Adipocyte (in vitro differentiated cells): Measurements from ENCODE around the gene KLF3.

Experiments used
- DNase-seq: peaks from one replicate; pipeline ENCODE4 v3.0.0-alpha.2; 2015; ENCODE audit warnings: low read depth
- H3K27me3 ChIP-seq: replicated peaks from 2 replicates; pipeline ENCODE4 v1.7.0; 2013; ENCODE audit warnings: mild to moderate bottlenecking, low read length, moderate library complexity; ENCODE audit not compliant: control insufficient read depth, insufficient read depth
- H3K36me3 ChIP-seq: 2 replicates; pipeline ENCODE4 v1.7.0; 2013; ENCODE audit warnings: low read length, mild to moderate bottlenecking, moderate library complexity; ENCODE audit not compliant: control insufficient read depth, insufficient read depth, severe bottlenecking
- H3K4me1 ChIP-seq: 2 replicates; pipeline ENCODE4 v1.7.0; 2013; ENCODE audit warnings: mild to moderate bottlenecking, low read length, moderate library complexity; ENCODE audit not compliant: control insufficient read depth, insufficient read depth
- H3K4me3 ChIP-seq: 2 replicates; pipeline ENCODE4 v1.7.0; 2013; ENCODE audit warnings: mild to moderate bottlenecking, low read length, moderate library complexity
- H3K9ac ChIP-seq: 2 replicates; pipeline ENCODE4 v1.7.0; 2013; ENCODE audit warnings: mild to moderate bottlenecking, low read length, moderate library complexity
- H3K9me3 ChIP-seq: 2 replicates; pipeline ENCODE4 v1.7.0; 2013; ENCODE audit warnings: mild to moderate bottlenecking, low read length, moderate library complexity; ENCODE audit not compliant: control insufficient read depth

Gene KLF3

DNA sequence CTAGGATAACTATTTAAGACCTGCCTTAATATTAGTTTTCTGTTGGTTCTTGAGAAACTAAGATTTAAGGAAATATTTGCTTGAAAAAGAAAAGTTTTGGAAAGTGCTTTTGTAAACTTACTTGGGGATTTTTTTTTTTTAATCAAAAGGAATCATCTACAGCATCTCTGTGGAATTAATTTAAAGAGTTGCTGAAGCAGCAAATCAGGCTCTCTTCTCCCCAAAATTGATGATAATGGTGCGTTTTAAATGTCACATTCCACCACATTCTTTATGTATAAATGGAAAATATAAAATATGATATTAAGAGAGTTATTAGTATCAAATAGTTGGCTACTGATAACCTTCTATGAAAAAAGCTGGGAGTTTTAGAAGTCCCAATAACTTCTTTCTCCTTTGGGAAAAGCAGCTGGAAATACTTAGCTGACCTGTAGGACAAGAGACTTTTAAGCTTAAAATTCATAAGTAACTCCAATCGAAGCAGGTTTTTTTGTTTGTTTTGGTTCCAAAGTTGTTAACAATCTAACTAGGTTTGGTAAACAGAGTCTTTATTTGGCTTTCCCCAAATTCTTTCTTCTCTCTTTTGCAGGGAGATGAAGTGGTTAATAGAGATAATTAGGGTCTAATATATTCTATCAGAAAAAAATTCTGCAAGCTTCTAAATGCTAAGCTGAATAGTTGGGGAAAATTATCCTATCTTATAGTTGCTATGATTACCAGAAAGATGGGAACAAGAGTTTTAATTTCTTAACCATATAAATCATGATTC, 4.4 kb downstream of the KLF3 start:
- Histone ChIP-seq H3K9me3 (no peaks in the 10 kb centered on the region), H3K4me1 (peaks cover 70% of the 10 kb centered on the region), H3K4me3 (peak overlapping the region; percentile 95), H3K9ac (peak overlapping the region; percentile 85), H3K27me3 (no peaks in the 10 kb centered on the region), H3K36me3 (no peaks in the 10 kb centered on the region)
- DNase-seq = no peak

- no peaks in the 10 kb centered on the region for H3K9me3 ChIP-seq
- no peak overlapping the region for H3K4me3 ChIP-seq
- peaks cover 78% of the 10 kb centered on the region for H3K4me1 ChIP-seq
- peak overlapping the region; percentile 31 for H3K9ac ChIP-seq
- H3K27me3 ChIP-seq = no peaks in the 10 kb centered on the region
- H3K36me3 ChIP-seq = no peaks in the 10 kb centered on the region
- no peak for DNase-seq
Observed at GRCh38 chr4:38669208-38669607, 5.2 kb downstream of the KLF3 start.

GRCh38 chr4:38670109-38670901, 6.3 kb downstream of the KLF3 start:
- no peak for DNase-seq
- Histone ChIP-seq H3K4me3 (peak overlapping the region; percentile 24), H3K4me1 (peaks cover 89% of the 10 kb centered on the region), H3K36me3 (no peaks in the 10 kb centered on the region), H3K9ac (peak overlapping the region; percentile 45), H3K27me3 (no peaks in the 10 kb centered on the region), H3K9me3 (no peaks in the 10 kb centered on the region)

GRCh38 chr4:38670939-38671591, 7.1 kb downstream of the KLF3 start:
- Histone ChIP-seq H3K9me3 (no peaks in the 10 kb centered on the region), H3K4me1 (peaks cover 94% of the 10 kb centered on the region), H3K9ac (peak overlapping the region; percentile 45), H3K4me3 (peak overlapping the region; percentile 24), H3K27me3 (no peaks in the 10 kb centered on the region), H3K36me3 (no peaks in the 10 kb centered on the region)
- DNase-seq = no peak

GRCh38 chr4:38671592-38671940, 7.6 kb downstream of the KLF3 start:
- no peak for DNase-seq
- no peak overlapping the region for H3K9ac ChIP-seq
- H3K27me3 ChIP-seq = no peaks in the 10 kb centered on the region
- no peaks in the 10 kb centered on the region for H3K9me3 ChIP-seq
- no peaks in the 10 kb centered on the region for H3K36me3 ChIP-seq
- no peak overlapping the region for H3K4me3 ChIP-seq
- H3K4me1 ChIP-seq = peaks cover 91% of the 10 kb centered on the region

- Histone ChIP-seq H3K27me3 (no peaks in the 10 kb centered on the region), H3K36me3 (no peaks in the 10 kb centered on the region), H3K4me1 (peaks cover 89% of the 10 kb centered on the region), H3K9me3 (no peaks in the 10 kb centered on the region), H3K4me3 (no peak overlapping the region), H3K9ac (peak overlapping the region; percentile 32)
- no peak for DNase-seq
Observed at GRCh38 chr4:38672074-38672396, 8.0 kb downstream of the KLF3 start.

- no peak for DNase-seq
- H3K9ac ChIP-seq = peak overlapping the region; percentile 32
- no peaks in the 10 kb centered on the region for H3K9me3 ChIP-seq
- no peaks in the 10 kb centered on the region for H3K36me3 ChIP-seq
- peak overlapping the region; percentile 4 for H3K4me3 ChIP-seq
- H3K27me3 ChIP-seq = no peaks in the 10 kb centered on the region
- H3K4me1 ChIP-seq = peaks cover 90% of the 10 kb centered on the region
Observed at GRCh38 chr4:38672397-38673129, 8.6 kb downstream of the KLF3 start.

- H3K27me3 ChIP-seq = no peaks in the 10 kb centered on the region
- H3K9ac ChIP-seq = peak overlapping the region; percentile 32
- peak; percentile 69 for DNase-seq
- H3K4me3 ChIP-seq = no peak overlapping the region
- H3K9me3 ChIP-seq = no peaks in the 10 kb centered on the region
- H3K36me3 ChIP-seq = no peaks in the 10 kb centered on the region
- peaks cover 90% of the 10 kb centered on the region for H3K4me1 ChIP-seq
Observed at GRCh38 chr4:38673130-38673978, 9.4 kb downstream of the KLF3 start.

GRCh38 chr4:38674258-38675144, 10.5 kb downstream of the KLF3 start:
- peaks cover 86% of the 10 kb centered on the region for H3K4me1 ChIP-seq

More at GRCh38 chr4:38674258-38675144, 10.5 kb downstream of the KLF3 start:
- DNase-seq = no peak
- no peaks in the 10 kb centered on the region for H3K27me3 ChIP-seq
- peak overlapping the region; percentile 62 for H3K9ac ChIP-seq
- peak overlapping the region; percentile 25 for H3K4me3 ChIP-seq
- H3K9me3 ChIP-seq = no peaks in the 10 kb centered on the region
- H3K36me3 ChIP-seq = no peaks in the 10 kb centered on the region
